GM21825 (cell line): ENCODE data around the gene CHGA.

Source experiments
- ATAC-seq: cut with Tn5 transposase; IDR thresholded peaks from one replicate; pipeline ENCODE4 v1.9.1; 2021; ENCODE audit warnings: mild to moderate bottlenecking, moderate library complexity; ENCODE audit not compliant: unreplicated experiment

The CHGA gene

DNA sequence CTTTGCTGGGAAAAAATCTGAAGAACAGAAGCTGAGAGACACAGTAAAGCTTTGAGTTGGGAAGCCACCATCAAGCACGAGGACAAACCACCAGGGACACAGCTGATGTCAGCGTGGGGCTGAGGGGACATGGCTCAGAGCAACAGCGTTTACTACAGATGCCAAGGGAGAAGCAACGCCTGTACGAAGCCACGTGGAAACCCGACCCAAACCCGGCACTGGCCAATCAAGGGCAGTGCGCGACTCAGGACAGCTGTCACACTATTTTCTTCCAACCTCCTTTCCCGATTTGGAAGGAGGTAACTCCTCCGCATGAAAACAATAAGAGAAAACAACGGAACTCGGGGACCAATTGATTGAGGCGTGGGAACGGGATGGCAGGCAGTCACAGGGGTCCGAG, 20.2 kb upstream of the CHGA start:
- no peak for ATAC-seq

DNA sequence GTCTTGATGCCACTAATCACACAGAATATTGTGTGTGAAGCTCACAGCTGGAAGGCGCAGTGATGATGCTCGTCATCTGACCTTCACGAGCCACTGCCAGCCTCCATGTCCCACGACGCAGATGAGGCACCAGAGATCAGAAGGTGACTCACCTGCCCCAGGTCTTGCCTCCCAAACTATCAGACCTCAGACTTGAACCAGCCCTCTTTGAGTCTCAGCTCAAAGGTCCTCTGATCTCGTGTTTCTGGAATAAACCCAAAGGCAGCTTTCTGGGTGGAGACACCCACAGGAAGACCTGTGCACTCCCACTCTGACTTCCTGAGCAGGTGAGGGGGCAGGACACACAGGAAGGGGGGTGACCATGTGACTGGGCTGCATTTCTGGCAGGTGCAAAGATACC, 19.6 kb upstream of the CHGA start:
- no peak for ATAC-seq

DNA sequence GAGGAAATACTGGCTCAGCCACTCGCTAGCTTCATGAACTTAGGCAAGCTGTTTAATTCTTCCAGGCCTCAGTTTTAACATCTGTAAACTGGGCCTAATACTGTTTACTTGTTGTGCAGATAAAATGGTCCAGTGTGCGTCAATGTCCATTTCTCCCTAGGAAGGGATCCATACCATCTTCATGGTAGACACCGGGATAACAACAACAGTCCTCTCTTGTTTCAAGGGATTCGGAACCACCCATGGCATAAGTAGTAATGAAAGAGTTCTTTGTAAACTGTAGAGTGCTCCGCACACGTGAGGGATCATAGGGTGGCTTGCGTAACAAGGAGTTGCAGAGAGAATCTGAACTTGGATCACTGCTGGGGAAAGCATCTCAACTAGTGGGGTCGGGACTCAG, 17.3 kb upstream of the CHGA start:
- ATAC-seq: no peak

DNA sequence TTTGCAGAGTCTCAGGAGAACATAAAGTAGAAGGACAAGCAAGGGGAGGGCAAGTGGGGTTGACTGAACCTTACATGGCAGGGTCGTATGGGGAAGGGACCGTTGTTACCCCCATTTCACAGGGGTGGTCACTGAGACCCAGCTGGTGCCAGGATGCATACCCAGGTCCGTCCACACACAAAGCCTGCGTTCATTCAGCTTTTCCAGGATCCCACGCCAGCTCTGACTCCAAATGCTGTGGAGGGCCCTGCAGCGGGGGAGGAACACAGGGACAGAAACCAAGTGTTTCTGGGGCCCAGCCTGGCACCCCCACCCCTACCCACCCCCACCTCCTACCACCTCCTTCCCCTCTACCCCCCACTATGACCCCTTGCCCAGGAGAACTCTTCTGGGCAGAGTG, 16.5 kb upstream of the CHGA start:
- ATAC-seq: no peak

DNA sequence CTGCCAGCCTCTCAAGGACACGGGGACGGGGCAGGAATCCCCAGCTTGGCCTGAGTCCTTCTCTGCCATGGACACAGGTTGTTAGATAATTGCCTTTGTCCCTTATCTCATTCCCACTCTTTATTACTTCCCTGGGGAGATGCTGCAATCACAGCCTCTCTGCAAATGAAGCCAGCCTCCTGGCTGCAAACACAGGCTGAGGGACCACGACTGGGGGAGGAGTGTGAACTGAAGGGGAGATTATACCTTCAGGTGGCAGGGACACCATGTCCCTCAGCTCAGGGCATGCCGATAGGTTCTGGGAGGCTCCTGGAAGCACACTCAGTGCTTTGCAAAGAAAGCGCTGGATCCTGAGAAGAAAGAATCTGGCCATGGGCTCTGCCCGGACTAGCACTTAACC, 16.1 kb upstream of the CHGA start:
- ATAC-seq: no peak

DNA sequence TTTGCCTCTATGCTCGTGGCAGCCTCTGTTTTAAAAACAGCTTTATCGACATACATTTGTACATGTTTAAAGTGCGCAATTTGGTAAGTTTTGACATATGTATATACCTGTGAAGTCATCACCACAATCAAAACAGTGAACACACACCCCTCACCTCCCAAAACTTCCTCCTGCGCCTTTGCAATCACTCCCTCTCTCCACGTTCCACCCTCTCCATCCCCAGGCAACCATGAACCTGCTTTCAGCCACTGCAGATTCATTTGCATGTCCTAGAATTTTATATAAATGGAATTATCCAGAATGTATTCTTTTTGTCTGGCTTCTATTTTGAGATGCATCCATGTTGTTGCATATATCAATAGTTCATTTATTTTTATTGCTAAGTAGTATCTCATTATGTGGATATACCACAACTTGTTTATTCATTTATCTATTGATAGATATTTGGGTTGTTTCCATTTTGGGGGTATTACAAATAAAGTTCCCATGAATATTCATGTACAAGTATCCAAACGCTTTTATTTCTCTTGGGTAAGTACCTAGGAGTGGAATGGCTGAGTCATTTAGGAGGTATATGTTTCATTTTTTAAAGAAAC, 15.5 kb upstream of the CHGA start:
- no peak for ATAC-seq

DNA sequence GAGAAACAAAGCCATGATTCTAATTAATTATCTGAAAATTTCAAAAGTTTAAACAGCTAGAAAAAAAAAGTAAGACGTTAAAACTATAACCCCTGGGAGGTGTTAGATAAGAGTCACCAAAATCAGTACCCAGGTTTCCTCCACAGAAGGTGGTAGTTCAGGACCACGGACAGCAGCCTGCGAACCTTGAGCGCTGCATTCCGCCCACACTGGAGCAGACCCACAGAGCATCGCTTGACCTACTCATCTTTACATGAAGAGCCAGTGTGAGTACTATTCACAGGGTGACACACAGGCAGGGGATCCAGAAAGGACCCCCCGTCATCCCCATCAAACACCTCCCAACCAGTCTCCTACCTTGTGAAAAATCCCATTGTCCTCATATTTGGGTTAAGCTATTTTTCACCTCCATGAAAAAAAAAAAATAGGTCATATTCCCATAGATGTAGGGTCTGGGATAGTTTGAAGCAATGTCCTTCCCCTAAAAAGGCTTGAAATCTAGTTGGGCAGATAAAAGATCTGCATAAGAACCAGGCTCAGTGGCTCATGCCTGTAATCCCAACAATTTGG, 8.8 kb upstream of the CHGA start:
- ATAC-seq: no peak

DNA sequence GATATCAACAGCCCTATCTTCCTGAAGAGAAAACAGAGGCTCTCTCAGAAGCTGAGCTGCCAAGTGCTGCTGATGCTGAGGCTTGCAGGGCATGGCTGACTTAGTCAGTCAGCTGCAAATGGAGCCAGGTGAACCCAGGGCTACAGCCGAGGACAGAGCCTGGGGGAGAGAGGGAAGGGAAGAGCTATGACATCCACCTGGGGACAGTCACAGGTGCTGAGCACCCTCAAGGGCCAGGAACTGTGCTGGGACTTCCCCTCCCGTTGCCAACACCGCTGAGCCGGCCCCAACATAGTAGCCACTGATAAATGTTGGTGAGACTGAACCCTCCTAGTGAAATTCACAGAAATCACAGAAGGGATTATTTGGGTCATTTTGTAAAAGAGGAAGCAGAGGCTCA, 6.7 kb upstream of the CHGA start:
- ATAC-seq: no peak

DNA sequence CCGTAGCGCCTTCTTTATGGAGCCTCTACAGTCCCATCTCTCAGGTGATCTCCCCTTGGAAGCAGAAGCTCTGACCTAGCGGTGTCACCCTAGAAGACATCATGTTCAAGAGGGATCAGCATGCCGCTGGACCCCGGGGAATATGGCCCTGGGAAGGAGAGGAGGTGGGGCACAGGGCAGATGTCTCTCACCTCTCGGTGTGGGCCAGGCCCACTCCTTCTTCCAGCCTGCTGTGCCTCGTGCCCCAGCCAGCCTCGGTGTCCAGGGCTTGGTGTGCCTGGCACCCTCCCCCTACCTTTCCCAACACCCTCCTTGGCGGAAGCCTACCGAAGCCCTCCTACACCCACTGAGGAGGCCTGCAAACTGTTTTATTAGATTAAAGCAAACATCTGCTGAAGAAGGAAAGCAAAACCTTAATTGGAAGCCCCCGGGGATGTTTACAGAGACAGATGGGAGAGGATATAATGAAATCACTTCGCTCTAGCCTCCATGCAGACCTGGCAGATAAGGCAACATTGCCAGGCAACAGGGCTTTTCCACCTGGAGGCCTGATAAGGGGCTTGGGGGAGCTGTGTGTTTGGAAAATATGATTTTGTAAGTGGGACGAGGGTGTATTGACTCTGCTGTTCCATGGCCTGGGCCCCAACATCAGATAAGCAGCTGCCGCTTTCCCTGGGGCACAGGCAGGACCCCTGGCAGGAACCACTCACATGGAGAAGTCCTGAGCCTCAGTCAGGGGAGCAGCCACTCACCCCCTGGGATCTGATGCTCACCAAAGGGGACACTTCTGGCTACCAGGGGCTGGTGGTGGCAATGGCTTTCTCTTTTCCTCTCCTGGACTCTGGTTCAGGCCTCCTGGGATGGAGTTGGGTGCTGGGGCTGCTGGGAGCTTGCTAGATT, 5.7 kb upstream of the CHGA start:
- ATAC-seq: no peak

DNA sequence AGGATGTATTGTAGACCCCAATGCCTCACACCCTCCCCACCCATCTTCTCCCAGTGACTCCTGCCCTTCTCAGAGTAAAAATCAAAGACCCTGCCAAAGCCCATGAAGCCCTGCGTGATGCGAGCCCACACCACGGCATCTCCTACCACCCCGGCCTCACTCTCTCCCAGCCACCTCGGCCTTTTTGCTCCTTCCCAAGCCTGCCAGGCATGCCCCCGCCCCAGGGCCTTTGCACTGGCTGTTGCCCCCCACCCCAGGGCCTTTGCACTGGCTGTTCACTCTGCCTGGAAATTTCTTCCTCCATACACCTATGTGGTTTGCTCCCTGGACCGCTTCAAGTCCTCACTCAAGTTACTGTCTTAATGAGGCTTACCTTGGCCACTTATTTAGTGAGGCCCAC, 5.0 kb upstream of the CHGA start:
- ATAC-seq: no peak

DNA sequence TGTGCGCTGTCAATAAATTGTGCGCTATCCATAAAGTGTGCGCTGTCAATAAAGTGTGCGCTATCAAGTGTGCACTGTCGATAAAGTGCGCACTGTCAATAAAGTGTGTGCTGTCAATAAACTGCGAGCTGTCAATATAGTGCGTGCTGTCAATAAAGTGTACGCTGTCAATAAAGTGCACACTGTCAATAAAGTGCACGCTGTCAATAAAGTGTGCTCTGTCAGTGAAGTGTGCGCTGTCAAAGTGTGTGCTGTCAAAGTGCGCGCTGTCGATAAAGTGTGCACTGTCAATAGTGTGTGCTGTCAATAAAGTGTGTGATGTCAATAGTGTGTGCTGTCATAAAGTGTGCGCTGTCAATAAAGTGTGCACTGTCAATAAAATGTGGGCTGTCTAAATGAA, 2.9 kb upstream of the CHGA start:
- no peak for ATAC-seq

DNA sequence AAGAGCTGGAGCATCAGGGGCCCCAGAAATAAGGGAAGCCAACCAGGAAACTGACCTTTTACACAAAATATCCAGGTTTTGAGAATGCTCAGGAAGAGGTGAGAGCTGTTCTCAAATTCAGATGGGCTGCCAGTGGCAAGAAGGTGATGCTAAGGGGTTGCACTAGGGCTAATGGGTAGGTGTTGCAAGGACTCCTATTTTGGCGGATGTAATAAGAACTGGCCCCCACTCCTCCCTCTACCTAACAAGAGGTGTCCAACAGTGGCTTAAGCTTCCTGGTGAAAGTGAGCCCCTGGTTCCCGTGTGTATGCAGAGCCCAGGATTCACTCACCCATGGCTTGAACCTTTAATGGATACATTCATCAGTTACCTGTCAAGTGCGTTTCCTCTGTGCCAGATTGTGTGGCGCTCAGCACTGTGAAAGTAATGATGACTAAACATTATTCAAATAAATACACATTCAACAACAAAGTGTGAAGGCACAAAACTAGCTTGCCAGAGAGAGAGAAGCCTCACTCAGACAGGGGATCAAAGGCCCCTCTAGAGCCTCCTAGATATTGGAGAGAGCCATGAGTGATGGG, 705 bp upstream of the CHGA start:
- no peak for ATAC-seq

DNA sequence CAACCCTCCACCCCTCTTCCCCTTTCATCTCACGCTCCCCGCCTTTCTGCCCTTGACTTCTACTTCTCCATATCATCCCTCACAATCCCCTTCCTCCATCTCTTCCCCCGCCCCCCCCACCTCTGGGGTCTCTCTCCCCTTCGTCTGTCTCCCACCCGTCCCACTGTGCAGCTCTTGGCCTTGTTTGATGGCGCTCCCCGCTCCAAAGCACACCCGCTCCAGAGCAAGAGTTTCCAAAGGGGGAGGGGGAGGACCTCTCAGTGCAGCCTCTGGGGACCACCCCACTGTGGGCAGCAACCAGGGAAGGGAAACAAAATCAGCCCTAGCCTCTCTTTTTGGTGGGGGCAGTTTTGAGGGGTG, 774 bp downstream of the CHGA start:
- ATAC-seq: no peak

DNA sequence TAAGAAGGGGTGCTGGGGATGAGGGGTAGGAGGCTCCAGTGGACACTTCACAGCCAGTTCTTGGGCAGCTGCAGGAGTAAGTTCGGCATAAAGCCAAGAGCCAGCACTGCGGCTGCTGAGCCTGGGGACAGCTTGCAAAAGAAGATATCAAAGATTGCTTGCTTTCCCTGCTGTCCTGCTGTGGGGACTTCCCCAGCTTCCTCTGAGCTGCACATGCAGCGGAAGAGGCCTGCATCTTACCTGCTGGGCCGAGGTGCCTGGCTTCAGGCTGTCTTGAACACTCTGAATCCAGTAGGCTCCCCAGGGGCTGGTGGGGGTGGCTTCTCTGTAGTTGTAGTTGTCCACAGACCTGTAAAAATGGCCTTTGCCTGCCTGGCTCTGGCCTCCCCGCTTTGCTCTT, 1.3 kb downstream of the CHGA start:
- no peak for ATAC-seq

DNA sequence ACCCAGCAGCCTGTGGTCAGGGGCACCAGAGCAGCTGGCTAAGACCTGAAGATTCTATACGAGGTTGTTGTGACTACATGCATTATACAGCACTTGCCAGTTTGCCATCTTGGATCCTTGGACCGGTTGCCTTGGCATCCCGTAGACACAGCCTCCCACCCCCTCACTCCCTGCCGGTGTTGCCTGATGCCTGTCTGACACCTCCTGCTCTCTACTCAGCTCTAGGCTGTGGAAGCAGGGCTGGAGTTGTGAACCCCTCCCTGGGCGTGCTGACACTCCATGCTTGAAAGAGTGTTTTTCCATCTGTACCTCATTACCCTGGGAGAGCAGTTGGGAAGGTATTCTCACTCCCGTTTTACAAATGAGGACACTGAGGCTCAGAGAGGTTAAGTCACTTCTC, 2.5 kb downstream of the CHGA start:
- ATAC-seq: no peak

DNA sequence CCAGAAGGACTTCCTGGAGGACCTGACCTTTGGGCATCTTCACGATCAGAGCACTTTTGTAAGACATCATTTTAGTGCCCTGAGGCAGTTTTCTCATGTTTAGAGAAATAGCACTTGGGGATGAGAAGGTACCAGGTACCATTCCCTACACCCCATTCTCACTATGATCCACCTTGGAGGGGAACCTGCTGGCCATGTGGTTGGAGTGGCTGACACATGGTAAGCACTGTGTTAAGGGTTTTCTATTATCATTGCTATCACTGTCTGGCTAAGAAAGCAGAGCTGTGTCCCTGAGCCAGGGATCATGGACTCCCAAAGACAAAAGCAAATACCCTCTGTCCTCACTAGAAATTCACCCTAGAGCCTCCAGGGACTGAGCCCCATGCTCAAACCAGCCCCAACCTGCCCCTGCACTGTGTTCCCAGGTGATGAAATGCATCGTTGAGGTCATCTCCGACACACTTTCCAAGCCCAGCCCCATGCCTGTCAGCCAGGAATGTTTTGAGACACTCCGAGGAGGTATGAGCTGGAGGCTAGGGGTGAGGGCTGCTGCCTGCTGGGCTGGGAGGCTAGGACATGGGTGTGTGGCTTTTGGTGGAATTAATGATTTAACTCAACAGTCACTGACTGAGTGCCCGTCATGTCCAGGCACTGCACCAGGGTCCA, 3.4 kb downstream of the CHGA start:
- no peak for ATAC-seq

DNA sequence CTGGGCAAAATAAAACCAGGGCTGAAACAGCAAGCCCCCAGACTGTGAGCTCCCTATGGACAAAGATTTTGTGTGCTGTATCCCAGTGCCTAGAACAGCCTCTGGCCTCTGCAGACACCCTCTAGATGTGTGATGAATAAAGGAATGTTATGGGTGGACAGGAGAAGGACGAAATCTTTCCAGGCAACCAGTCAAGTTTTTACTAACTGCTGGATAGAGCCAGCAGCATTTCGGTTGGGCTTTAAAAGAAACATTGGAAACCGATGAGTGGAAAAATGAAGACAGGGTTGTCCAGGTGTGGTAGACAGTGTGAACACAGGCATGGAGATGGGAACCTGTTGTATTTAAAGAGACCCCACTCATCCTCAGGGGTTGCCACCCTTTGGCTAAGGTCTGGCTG, 4.0 kb downstream of the CHGA start:
- no peak for ATAC-seq

DNA sequence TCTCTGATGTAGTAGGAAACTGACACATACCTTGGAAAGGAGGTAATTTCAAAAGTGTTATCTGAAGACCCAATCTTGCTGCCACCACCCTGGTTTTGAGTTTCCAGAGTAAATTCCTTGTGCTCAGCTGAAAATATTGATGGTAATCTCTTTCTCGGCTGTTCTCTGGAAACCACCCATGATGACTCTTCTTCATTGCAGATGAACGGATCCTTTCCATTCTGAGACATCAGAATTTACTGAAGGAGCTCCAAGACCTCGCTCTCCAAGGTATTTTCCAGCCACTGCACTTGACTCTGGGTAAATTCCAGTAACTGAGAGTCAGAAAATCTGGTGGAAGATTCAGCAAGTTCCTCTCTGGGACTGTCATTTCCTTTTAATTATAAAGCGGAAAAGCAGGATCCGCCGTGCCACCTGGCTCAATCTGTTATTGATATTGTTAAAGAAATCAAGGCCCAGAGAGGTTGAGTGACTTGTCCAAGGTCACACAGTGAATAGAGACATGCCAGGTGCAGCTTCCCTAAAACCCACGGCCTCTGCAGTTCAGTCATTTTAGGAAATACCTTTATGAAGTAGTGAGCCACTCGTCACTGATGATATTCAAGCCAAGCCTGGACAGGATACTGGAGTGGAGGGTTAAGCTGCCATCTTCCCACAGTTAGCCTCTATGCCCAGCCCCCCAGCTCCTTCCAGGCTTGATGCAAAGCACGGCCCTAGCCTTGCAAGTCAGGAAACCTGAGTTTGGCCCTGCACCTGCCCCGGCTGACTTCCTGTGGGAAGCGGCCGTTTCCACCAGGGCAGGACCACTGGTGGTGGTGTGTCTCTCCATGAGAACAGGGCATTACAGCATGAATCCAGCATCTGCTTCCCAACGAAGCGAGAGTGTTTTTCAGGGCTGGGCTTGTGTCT, 4.7 kb downstream of the CHGA start:
- ATAC-seq: no peak

DNA sequence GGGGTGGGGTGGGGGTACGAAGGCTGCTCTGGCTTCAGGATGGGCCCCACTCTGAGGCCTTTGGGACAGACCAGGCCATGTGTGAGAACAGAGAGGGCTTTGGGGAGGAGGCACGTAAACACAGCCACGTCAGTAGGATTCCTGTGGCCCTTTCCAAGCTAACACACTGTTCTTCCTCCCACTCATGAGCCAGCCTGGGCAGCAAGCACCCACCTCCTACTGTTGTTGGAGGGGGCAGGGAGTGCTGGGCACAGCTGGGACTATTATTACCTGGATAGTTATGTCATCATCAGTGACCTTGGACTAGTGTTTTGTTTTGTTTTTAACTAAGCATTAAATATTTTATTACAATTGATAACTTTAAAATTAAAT, 5.3 kb downstream of the CHGA start:
- ATAC-seq: no peak

DNA sequence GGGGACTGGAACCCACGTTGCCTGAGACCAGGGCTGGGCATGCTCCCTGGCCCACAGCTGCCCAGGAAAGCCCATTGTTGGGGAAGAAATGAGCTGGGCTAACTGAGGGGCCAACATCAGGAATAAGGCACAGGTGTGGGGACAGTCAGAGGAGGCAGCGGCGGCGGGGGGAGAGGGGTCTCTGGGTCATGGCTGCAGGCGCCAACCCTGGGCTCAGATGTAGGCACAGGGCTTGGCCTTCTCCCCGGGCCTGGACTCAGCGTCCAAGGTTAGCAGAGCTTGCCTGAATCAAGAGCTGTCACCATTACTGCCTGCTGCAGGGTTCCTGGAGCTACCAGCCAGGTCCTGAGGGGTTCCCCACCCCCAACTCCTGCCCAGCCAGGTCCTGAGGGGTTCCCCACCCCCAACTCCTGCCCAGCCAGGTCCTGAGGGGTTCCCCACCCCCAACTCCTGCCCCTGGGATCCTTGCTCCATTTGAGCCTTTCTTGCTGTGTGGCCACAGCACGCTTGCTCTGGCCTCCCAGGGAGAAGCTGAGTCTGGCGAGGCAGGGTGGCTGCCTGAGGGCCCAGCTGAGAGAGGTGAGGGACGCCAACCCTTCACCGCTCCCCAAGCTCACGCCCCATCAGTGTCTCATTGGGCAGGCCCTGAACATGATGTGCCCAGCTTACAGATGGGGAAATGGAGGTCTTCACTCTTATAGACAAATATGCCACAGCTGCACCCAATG, 6.2 kb downstream of the CHGA start:
- ATAC-seq: no peak
